Neural progenitor cell (in vitro differentiated cells): ENCODE measurements around the gene ATXN7L1. TPM values are rescaled to one million over a fixed set of nuclear protein-coding genes. Genes with fewer than 3 reads are reported as not detected.
A peak's percentile ranks its signal among the peaks of the same experiment; 100 is the strongest.

Source experiments
- DNase-seq: peaks from one replicate; pipeline ENCODE4 v3.0.0-alpha.2; 2016; ENCODE audit warnings: low spot score
- H2AFZ ChIP-seq: fragments of 200-600 bp; sonication (generic); replicated peaks from 2 replicates; pipeline ENCODE4 v1.6.1; 2016; ENCODE audit warnings: antibody characterized with exemption
- H3F3A ChIP-seq: fragments of 200-600 bp; sonication (generic); 2 replicates; pipeline ENCODE4 v1.6.1; 2016; ENCODE audit warnings: antibody characterized with exemption, low read depth
- H3K27ac ChIP-seq: fragments of 200-600 bp; sonication (generic); 2 replicates; pipeline ENCODE4 v1.5.1; 2016; ENCODE audit warnings: mild to moderate bottlenecking
- H3K27me3 ChIP-seq: fragments of 200-600 bp; sonication (generic); 2 replicates; pipeline ENCODE4 v1.6.1; 2016; ENCODE audit warnings: mild to moderate bottlenecking, moderate library complexity
- H3K36me3 ChIP-seq: fragments of 200-600 bp; sonication (generic); 2 replicates; pipeline ENCODE4 v1.5.1; 2016
- H3K4me1 ChIP-seq: fragments of 200-600 bp; sonication (generic); 2 replicates; pipeline ENCODE4 v1.6.1; 2016; ENCODE audit warnings: mixed run types
- H3K4me2 ChIP-seq: fragments of 200-600 bp; sonication (generic); 2 replicates; pipeline ENCODE4 v1.6.1; 2016
- H3K4me3 ChIP-seq: fragments of 200-600 bp; sonication (generic); 2 replicates; pipeline ENCODE4 v1.5.1; 2016
- H3K79me2 ChIP-seq: fragments of 200-600 bp; sonication (generic); 2 replicates; pipeline ENCODE4 v1.6.1; 2016; ENCODE audit warnings: low read depth
- H3K9ac ChIP-seq: fragments of 200-600 bp; sonication (generic); 2 replicates; pipeline ENCODE4 v1.6.1; 2016
- H3K9me3 ChIP-seq: fragments of 200-600 bp; sonication (generic); 2 replicates; pipeline ENCODE4 v1.5.1; 2016; ENCODE audit warnings: low read depth
- H4K20me1 ChIP-seq: fragments of 200-600 bp; sonication (generic); 2 replicates; pipeline ENCODE4 v1.6.1; 2016; ENCODE audit warnings: low read depth
- H3K27ac Mint-ChIP-seq: 3 replicates; pipeline ENCODE4 v1.8.0; 2021; ENCODE audit warnings: mixed read lengths
- H3K27me3 Mint-ChIP-seq: 2 replicates; pipeline ENCODE4 v1.8.0; 2022; ENCODE audit warnings: low read depth, mild to moderate bottlenecking, inconsistent platforms, moderate library complexity, mixed read lengths; ENCODE audit not compliant: insufficient read depth
- H3K36me3 Mint-ChIP-seq: 3 replicates; pipeline ENCODE4 v1.8.0; 2021; ENCODE audit warnings: mixed read lengths
- H3K4me1 Mint-ChIP-seq: 3 replicates; pipeline ENCODE4 v1.8.0; 2021; ENCODE audit warnings: mixed read lengths
- H3K4me3 Mint-ChIP-seq: 3 replicates; pipeline ENCODE4 v1.8.0; 2021; ENCODE audit warnings: mild to moderate bottlenecking, moderate library complexity, mixed read lengths
- H3K9me3 Mint-ChIP-seq: 3 replicates; pipeline ENCODE4 v1.8.0; 2020; ENCODE audit warnings: mixed read lengths
- EZH2 ChIP-seq: fragments of 200-600 bp; sonication (generic); IDR thresholded peaks from 2 replicates; pipeline ENCODE4 v1.6.1; 2017; ENCODE audit warnings: antibody characterized with exemption, mild to moderate bottlenecking, moderate library complexity
- EZH2phosphoT487 ChIP-seq: fragments of 200-600 bp; sonication (generic); IDR thresholded peaks from 2 replicates; pipeline ENCODE4 v1.6.1; 2017; ENCODE audit warnings: antibody characterized with exemption
- total RNA-seq: library from RNA; depleted of rRNA; stranded (reverse); fragments of >200 nt; gene quantifications from 2 replicates; pipeline ENCODE4 v1.2.3, GENCODE V29; 2015; ENCODE audit warnings: low replicate concordance
- TF ChIP-seq, protein P1 (sequence below): fragments of 200-600 bp; sonication (generic); IDR thresholded peaks from 2 replicates; pipeline ENCODE4 v1.5.1; 2017; ENCODE audit warnings: antibody characterized with exemption, mild to moderate bottlenecking

The ATXN7L1 gene
- total RNA-seq, 1 donor from 2014 or later, result 5.9 TPM

DNA sequence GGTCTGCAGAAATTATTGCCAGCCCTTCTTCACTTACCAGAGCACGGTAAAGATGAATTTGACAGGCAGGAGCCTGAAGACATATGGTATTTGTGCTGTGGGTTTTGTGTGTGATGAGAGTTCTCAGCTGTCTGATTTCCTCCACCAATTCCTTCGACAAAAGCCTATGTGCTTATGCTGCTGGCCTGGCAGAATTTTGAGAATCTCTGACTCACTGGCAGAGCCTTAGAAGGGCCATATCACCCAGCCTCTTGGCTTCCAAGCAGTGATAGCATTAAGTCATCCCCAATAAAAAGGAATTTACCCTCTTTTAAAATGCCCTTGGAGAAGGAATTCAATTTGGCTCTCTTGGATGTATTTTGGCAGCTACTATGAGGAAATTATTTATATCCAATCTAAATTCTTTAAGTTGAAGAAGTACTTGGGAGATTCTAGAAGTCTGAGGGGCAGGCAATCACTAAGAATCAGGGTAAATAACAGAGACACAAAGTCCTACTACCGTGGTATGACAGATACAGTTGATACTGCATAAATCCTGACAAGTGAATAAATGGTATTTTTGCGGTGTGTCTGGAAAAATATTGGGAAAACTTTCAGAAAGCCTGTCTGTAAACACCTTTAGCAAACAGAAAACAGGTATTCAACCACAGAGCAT is 226.5 kb downstream of the ATXN7L1 start:
- Histone ChIP-seq H3K4me3 (no peak overlapping the region), H3F3A (peaks cover 17% of the 10 kb centered on the region), H3K9me3 (no peaks in the 10 kb centered on the region), H3K27me3 (no peaks in the 10 kb centered on the region), H2AFZ (no peak overlapping the region), H3K27ac (no peak overlapping the region), H3K79me2 (no peaks in the 10 kb centered on the region), H4K20me1 (peaks cover 44% of the 10 kb centered on the region), H3K4me1 (peaks cover 30% of the 10 kb centered on the region), H3K36me3 (no peaks in the 10 kb centered on the region), H3K4me2 (peak overlapping the region; percentile 67), H3K9ac (no peak overlapping the region)
- Mint-ChIP-seq H3K4me3 (no peak overlapping the region), H3K9me3 (no peaks in the 10 kb centered on the region), H3K36me3 (no peaks in the 10 kb centered on the region), H3K27me3 (peaks cover 8% of the 10 kb centered on the region), H3K4me1 (peaks cover 54% of the 10 kb centered on the region), H3K27ac (no peak overlapping the region)
- DNase-seq, result no peak
- TF ChIP-seq EZH2 (no peak), EZH2phosphoT487 (no peak)
- TF ChIP-seq, protein P1, sequence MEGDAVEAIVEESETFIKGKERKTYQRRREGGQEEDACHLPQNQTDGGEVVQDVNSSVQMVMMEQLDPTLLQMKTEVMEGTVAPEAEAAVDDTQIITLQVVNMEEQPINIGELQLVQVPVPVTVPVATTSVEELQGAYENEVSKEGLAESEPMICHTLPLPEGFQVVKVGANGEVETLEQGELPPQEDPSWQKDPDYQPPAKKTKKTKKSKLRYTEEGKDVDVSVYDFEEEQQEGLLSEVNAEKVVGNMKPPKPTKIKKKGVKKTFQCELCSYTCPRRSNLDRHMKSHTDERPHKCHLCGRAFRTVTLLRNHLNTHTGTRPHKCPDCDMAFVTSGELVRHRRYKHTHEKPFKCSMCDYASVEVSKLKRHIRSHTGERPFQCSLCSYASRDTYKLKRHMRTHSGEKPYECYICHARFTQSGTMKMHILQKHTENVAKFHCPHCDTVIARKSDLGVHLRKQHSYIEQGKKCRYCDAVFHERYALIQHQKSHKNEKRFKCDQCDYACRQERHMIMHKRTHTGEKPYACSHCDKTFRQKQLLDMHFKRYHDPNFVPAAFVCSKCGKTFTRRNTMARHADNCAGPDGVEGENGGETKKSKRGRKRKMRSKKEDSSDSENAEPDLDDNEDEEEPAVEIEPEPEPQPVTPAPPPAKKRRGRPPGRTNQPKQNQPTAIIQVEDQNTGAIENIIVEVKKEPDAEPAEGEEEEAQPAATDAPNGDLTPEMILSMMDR, result no peak

DNA sequence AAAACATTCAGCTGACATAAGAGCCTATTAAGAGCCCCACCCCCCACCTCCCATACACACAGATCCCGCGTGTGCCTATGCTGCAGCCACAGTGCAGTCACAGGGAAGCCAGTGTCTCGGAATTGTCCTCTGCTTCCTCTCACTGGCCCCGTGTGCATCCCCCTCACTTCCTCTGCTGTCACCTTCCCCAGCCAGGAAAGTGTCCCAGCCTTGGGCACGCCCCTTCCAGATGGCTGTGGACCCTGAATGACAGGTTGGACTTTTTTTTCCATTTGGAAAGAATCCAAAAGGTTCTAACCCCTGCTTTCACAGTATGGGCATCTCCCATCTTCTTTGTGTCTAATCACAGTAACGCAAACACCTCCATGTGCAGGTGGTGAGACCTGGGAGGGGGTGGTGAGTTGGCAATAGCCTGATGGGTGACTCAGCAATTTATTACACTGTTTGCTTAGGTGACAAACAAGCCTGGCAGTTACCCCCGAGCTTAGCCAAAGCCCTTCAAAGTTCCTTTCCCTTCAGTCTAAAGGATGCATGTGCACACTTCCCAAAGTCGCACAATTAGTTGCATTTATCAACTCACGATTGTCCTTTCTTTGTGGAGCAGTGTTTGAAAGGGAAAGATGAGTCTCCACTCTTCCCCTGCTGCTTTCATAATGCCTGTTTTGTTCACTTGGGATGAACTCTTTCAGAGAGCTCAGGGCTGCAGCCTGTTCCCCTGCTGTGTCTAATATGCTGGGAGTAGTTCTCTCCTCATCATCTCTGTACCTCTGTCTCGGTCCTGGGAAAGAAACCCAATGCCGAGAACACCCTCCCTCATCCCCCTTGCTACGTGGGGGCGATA is 227.6 kb downstream of the ATXN7L1 start:
- Histone ChIP-seq H3K27ac (peak overlapping the region; percentile 26), H3F3A (peaks cover 20% of the 10 kb centered on the region), H4K20me1 (peaks cover 37% of the 10 kb centered on the region), H3K4me1 (peaks cover 36% of the 10 kb centered on the region), H3K9ac (no peak overlapping the region), H3K9me3 (no peaks in the 10 kb centered on the region), H3K27me3 (no peaks in the 10 kb centered on the region), H3K79me2 (no peaks in the 10 kb centered on the region), H3K36me3 (no peaks in the 10 kb centered on the region), H3K4me2 (peak overlapping the region; percentile 67), H2AFZ (no peak overlapping the region), H3K4me3 (peak overlapping the region; percentile 17)
- no peaks in the 10 kb centered on the region for H3K36me3 Mint-ChIP-seq
- no peaks in the 10 kb centered on the region for H3K9me3 Mint-ChIP-seq
- peak; percentile 57 for DNase-seq
- peaks cover 55% of the 10 kb centered on the region for H3K4me1 Mint-ChIP-seq
- peak overlapping the region; percentile 2 for H3K27ac Mint-ChIP-seq
- TF ChIP-seq, protein P1, result no peak
- TF ChIP-seq EZH2phosphoT487 (no peak), EZH2 (no peak)
- H3K27me3 Mint-ChIP-seq, result peaks cover 11% of the 10 kb centered on the region
- H3K4me3 Mint-ChIP-seq, result peak overlapping the region; percentile 49

GRCh38 chr7:105647591-105647990 is 228.8 kb downstream of the ATXN7L1 start:
- no peak overlapping the region for H3K4me3 ChIP-seq
- Mint-ChIP-seq H3K36me3 (peaks cover 3% of the 10 kb centered on the region), H3K4me1 (peaks cover 60% of the 10 kb centered on the region), H3K27me3 (peaks cover 11% of the 10 kb centered on the region), H3K4me3 (no peak overlapping the region), H3K27ac (no peak overlapping the region), H3K9me3 (no peaks in the 10 kb centered on the region)
- no peak for TF ChIP-seq EZH2
- no peak for TF ChIP-seq EZH2phosphoT487
- TF ChIP-seq, protein P1, result no peak
- no peaks in the 10 kb centered on the region for H3K27me3 ChIP-seq
- H3K9ac ChIP-seq, result no peak overlapping the region
- H3K79me2 ChIP-seq, result no peaks in the 10 kb centered on the region
- no peak overlapping the region for H2AFZ ChIP-seq
- H3K4me2 ChIP-seq, result no peak overlapping the region
- H3K36me3 ChIP-seq, result no peaks in the 10 kb centered on the region
- no peak for DNase-seq
- no peaks in the 10 kb centered on the region for H3K9me3 ChIP-seq
- H3F3A ChIP-seq, result peaks cover 22% of the 10 kb centered on the region
- peaks cover 29% of the 10 kb centered on the region for H4K20me1 ChIP-seq
- H3K4me1 ChIP-seq, result peaks cover 44% of the 10 kb centered on the region
- no peak overlapping the region for H3K27ac ChIP-seq
